GM19372 (cell line): Measurements from ENCODE around the gene CACNA1C.

Experiments used
- ATAC-seq: cut with Tn5 transposase; IDR thresholded peaks from one replicate; pipeline ENCODE4 v1.9.1; 2021; ENCODE audit warnings: mild to moderate bottlenecking, low read depth, moderate library complexity; ENCODE audit not compliant: unreplicated experiment

CACNA1C gene

DNA sequence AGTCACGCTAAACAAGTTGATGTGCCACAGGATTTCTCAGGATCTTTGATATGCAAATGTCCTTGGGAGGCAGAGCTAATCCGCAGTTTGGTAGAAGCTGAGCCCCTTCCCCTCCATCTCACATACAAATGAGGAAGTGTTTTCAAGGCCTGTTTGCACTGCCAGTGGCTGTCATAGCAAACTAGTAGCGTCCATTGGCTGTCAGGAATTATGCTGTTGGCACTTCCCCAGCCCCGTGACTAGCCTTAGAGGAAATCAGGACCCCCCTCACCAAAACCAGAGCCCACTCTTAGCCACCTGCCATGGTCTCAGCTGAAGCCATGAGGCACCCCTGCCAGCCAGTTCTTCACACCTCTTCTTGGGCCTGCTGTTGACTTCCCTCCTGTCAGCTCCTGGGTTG is 253.9 kb downstream of the CACNA1C start:
- ATAC-seq: no peak

DNA sequence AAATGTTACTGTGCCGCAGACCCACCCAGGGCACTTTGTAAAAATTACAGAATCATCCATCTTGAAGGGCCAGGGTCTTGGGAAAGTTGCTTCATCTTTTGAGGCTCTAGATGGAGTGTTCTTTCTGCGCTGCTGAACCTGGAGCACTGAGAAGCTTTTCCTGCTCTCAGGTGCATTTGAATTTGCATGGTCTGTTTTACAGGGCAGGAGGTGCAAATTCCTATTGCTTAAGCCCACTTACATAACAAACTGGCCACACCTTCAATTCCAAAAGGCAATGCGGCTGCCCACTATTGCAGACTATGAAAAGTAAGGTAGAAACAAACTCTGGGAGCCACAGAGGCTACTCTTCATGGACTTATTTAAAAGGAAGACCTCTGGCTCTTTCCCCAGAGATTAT is 254.8 kb downstream of the CACNA1C start:
- no peak for ATAC-seq

DNA sequence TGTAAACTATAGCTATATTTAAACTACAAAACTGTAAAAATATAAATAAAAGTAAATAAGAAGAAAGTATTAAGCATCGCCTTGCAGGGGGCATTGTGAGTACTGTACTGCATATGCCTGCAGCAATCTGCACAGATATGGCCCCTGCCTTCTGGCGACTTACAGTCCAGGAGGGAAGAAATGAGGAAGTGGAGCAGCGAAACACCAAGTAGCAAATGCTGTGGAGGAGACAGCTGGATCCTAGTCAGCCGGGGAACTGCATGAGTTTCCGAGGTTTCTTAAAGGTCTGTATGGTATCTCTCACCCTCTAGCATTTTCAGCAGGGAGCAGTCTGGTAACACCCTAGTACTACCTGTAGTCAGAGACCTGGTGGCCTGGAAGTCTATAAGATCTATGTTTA is 256.9 kb downstream of the CACNA1C start:
- no peak for ATAC-seq

DNA sequence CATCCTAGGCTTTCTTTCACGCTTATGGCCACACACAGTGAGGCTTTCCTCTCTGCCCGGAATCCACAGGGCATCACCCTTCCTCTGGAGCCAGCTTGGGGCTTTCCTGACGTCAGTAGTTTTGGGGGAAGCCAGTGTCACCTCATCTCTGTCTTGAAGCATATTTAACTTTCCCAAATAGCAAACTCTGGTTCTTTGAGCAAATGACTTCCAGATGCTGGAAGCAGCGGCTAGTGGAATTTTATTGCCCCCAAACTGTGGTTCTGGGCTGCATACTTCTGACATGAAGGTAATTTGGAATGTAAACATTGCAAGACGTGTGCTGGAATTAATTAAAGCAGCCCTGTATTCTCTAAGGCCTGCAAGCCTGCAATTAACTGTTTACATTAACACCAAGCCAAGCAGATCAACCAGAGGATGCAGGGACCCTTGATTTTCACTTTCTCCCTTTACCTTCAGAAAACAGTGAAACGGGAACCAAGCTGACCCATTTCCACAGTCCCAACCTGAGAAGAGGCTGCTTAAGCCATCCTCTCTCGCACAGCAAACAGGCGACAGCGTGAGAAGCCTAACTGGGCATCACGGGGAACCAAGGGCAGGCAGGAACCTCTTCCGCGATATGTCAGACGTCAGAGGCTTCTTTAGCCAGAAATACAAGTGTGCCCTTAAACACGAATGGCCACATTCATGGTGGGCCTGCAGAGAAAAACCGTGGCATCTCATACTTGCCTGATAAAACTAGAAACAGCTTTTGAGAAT is 258.4 kb downstream of the CACNA1C start:
- ATAC-seq: no peak

DNA sequence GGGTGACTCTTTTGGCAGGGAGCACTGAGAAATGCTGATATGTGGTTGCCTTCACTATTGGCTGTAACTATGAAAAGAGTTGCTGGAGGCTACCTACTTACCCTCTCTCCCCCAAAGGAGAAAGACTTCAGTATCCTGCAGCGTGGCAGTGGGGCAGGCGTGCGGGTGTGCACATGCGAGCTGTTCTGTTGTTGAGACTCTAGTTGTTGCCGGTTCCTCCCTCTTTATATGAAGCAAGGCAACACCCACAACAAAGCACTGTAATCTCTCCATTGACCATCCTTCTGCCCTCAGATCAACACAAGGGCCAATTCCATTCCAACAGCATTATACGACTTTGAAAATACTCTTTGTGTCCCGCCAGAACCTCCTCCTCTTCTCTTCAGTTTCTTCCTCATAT is 259.4 kb downstream of the CACNA1C start:
- ATAC-seq: no peak

DNA sequence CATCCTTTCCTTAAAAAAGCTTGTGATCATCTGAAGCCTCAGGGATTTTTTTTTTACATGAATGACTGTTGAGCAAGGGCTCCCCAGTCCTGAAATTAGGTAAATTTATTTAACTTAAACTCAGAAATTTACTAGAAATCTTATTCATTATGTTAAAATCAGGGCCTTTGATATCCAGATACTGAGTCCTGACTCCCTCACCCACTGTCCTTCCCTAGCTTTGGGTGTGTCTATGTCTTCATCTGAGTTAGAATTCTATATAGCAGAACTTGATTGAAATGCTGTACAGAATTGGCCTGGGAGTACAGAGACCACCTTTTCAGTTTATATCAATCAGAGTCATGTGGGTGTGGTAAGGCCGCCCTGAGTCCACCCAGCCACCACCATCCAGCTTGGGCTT is 260.0 kb downstream of the CACNA1C start:
- ATAC-seq: no peak

DNA sequence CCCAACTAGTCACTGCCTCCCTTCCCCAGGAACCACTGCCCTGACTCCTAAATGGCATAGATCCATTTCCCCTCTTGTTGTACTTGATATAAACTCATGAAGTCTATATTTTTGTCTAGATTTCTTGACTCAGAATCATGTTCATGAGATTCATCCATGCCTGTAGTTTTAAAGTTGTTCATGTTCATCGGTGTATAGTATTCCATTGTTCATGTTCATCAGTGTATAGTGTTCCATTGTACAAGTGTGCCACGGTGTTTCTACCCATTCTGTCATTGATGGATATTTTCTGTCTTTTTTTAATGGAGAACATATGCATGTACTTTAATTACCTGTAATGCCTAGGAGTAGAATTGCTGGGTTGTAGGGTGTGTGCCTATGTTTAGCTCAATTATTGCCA is 261.7 kb downstream of the CACNA1C start:
- ATAC-seq: no peak

DNA sequence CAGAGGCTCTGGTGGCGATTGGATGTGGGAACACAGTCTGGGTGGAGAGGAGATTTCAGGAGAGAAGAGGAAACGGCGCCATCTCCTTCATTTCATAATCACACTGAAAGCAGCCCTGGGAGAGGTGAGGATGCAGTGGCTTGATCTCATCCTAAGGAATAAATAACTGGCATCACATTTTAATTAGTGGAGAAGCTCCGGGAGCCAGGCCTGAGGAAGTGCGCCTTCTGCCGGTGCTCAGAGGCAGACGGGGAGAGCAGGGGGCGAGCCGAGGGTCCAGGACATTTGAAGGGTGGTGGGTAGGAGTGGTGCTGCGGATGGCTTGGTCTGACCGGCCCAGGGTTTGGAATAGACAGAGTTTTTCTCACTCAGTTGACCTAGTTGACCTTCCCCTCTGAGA is 265.0 kb downstream of the CACNA1C start:
- no peak for ATAC-seq

DNA sequence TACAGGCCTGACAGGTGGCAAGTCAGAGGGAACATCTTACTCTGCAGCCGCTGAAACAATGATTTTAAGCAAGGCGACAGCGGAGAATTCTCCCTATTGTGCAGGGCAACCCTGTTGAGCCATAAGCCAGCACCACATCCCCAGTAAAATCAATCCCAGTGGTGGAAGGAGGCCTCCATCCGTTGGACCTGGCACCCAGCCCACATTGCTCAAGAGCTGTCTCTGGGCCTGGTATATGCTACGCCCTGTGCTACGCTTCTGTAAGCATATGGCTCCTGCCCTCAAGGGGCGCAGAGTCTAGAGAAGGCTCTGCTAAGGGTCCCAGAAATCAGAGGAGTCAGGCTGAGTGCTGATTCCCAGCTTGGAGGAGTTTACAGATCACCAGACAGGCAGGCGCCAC is 265.5 kb downstream of the CACNA1C start:
- no peak for ATAC-seq

DNA sequence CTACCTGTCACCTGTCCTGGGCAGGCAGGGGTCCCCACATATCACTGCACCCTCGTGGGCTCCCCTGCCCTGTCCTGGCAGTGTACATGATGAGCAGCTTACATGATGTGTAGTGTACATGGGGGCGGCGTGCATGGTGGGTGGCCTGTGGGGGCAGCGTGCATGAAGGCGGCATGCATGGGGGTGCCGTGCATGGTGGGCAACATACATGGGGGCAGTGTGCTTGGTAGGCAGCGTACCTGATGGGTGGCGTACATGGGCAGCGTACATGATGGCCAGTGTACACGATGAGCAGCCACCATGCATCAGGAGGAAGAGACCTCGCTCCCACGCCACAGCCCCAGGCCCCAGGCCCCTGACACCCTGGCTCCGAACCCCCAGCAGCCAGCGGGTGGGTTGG is 266.3 kb downstream of the CACNA1C start:
- ATAC-seq: no peak

DNA sequence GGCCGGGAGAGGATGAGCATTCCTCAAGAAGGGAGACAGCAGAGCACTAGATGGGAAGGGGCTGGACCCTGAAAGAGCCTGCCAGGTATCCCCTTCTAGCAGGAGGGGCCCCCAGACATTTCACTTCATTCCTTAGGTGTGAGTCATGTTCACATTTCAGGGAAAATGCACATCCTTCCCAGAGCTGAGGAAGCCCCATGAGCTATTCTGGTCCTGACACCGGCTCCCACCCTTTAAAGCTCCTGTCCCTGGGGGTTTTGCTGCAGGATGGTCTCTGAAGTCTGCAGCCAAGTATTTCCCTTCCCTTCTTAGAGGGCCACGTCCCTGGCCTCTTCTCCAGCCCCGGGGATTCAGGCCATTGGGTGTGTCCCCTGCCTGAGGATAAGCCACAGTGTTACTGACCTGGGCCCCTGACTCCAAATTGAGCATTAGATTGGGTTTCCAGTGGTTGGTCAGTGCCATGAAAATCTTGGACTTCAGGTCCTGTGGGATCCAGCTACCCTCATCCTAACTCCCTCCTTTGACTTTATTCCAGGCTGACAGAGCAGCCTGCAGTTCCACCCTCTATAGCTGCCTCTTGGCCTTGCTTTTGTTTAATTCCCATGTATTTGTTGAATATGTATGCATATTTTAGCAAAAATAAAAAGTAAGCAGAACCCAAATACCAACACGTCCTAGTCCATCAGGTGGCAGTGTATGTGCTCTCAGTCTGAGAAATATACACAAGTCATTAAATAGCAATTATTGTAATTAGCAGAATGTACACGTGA is 267.1 kb downstream of the CACNA1C start:
- no peak for ATAC-seq

DNA sequence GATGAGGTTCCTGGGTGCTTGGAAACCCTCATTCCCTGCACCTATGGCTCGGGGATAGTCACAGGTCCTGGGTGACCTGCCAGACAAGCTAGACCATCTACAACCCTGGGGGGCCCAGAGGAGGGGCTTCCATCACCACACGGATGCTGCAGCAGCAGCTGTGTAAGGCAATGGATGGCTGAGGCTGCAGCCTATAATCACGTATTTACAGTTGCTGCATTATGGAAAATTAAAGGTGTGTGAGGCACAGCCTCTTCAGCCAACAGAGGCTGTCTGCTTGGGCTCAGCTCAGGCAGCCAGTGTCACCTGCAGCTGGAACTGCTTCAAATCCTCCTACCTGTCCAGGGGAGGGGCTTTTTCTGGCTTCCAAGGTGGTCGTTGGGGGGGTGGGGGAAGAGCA is 268.1 kb downstream of the CACNA1C start:
- no peak for ATAC-seq

DNA sequence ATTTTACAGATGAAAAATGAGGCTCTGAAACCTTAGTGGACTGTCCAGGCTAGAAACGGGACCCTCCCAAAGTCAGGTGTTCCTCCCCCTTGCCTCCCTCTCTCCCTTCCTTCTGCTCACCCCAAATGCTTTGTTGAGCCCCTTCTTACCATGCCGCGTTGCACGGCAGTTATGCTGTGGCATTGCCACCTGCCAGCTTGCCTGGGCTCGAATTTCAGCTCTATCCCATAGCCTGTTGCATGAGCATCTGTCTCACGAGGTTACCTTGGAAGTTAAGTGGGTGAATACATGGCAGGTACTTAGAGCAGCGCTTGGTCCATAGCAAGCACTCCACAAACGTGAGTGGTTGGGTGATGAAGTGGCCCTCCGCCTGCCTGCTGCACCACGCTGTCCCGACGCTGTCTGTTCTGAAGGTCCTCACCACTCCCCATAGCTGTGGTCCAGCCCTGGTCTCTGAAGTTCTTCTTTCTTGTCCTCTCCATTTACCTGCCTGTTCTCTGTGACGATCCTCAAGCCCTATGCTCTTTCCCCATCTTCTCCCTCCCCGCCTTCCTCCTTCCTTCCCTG is 269.9 kb downstream of the CACNA1C start:
- ATAC-seq: no peak

DNA sequence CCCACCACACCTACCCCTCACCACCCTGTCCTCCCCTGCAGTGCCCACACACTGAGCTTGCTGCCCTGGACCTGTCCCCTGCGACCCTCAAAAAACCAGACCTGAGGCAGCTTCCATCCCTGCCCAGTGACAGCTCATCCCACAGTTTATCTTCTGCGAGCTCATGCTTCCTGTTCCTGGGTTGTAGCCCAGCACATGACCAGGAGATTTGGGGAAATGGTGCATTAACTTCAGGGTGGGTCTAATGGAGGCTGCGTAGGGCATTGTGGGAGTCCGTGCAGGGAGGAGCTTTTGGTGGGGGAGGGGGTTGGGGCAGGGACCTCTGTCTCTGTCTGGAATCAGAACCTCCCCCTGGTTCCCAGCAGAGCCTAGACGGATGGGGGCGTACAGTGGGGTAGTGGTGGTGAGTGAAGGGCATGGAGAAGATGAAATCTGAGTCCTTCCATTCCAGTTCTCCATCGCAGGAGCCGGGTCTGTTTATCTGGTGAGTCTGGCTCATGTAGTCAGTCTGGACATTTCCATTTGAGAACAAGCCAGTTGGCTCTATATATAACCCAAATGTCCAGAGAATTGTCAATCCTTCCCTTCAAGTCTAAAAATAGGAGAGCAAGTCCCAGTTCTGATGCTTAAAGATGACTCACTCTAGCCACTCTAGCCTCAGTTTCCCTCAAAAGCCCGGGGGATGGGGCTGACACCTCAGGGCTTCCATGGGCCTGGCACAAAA is 270.9 kb downstream of the CACNA1C start:
- no peak for ATAC-seq

DNA sequence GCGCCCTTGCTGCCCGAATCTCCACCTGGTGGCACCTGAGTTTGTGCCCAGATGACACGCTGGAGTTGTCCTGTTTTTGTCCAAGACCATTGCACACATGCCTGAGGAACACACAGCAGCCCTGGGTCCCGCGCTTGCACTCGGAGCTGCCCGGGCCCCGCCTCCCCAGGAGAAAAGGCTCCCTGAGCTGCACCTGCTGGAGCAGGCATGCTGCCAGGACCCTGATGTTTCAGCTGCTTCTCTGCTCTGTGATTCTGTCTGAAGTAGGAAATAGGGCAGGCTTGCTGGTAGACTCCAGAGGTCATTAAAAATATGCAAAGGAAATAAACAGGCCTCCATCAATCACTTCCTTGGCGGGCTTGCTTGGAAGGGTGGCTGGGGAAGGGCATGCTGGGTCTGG is 271.6 kb downstream of the CACNA1C start:
- ATAC-seq: no peak

DNA sequence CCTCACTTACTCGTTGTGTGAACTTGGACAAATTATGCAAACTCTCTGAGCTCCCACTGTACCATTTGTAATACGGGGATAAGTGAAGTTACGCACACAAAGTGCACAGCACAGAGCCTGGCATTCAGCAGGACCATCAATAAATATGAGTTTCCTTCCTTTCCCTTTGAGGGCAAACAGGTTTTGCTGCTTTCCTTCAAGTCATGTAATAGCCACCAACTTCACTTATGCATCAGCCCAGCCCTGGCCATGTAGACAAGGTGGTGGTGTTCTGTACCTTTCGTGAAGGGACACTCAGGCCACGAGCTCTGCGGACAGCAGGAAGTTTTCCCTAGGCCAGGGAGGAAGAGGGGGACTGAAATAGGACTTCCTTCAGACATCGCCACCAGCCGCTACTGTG is 272.7 kb downstream of the CACNA1C start:
- ATAC-seq: no peak

DNA sequence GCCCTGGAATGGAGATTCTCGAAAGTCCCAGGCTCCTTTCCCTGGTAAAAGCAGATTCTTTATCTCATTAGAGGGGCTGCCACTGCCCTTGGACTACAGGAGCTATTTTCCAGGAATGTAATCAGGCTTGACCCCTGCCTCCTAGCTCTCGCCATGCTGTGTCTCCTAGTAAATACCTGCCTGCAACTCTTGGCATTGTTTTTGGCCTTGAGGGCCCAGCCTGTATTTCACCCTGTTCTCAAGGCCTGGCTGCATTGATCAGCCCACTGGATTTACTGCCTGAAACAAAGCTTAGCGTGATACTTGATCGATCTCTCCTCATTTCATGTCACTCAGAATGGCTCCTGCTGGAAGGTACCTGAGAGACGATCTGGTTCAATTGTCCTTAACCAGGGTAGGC is 273.7 kb downstream of the CACNA1C start:
- ATAC-seq: no peak

DNA sequence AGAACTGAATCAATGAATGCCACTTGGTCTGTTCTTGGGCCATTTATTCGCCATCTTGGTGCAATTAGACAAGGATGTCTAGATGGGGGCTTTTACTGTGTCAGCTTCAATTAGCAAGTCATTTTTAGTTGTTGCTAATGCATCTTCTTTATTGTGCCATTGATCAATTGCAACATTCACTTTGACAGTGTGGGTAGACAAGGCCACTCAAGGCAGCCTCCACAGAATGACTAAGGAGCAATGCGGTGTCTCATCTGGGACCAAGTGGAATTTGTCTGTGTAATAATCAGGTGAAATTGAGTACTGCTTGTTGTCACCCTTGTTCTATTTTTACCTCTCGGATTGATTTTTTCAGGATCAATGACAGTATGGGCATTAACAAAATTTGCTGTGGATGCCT is 275.9 kb downstream of the CACNA1C start:
- ATAC-seq: no peak

DNA sequence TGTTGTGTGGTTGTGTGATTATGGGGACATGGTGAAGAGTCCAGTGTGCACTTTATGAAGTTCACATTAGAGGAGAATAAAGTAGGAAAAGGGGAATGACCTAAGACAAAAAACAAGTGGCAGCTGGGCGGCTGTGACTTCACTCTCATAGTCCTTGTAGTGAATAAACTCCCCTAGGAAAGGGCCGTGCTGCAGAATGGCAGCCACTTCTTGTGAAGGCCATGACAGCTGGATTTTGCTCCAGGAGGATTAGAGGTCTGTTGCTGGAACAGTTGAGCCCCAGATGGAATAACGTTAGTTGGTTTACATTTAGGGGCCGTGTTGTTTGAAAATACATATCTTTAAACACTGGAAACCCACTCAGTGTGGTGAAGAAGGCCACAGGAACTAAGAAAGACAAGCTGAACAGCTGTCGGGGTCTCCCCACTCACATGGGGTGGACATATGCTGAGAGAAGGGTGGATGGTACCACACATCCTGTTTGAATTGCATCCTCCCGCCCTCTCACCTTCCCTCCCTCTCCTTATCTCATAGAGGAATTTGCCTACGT is 276.9 kb downstream of the CACNA1C start:
- ATAC-seq: no peak

DNA sequence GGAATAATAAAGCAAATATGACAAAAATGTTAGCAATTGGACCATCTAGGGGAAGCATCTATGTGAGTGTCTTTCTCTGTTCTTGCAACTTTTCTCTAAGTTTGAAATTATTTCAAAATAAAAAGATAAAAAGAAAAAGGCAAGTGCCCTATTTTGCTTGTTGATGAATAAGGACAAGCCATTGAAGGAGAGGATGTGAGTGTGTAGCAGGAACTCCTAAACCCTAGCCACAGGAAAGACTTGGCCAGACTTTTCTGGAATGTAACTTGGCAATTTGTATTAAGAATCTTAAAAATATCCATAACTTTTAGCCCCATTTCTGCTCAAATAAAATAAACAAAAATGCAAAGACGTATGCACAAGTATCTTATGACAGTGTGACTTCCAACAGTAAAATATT is 279.4 kb downstream of the CACNA1C start:
- no peak for ATAC-seq

DNA sequence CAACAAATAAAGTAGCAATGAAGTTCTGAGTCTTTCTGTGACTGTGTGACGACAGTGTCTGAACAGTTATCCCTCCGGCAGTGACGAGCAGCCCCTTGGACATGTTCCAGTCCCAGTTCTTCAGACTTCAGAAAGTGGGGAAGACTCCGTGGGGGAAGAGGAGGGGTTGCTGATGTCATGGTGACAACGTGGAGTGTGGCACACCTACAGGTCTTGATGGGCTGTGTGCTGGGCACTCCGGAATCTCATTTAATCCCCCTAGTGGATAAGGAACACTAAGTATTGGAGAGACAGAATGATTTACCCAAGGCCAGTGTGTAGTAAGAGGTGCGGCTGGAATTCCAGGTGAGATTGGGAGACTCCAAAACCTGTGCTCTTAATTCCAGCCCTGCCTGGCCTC is 280.2 kb downstream of the CACNA1C start:
- no peak for ATAC-seq
